Activated gamma-delta T cell treated with Interleukin-2 at 50 U/mL for 16 hours (primary cell): Measurements from ENCODE around the gene RNF114.
"Not testable (repeated sequence)": the region's sequence is repeated elsewhere in the genome, so short reads cannot be mapped to it uniquely, and the experiment has no call there.

ENCODE experiments used
- DNase-seq: peaks from one replicate; pipeline ENCODE4 v3.0.0-alpha.2; 2020

RNF114 gene

GRCh38 chr20:49987015-49987867 lies 51.0 kb downstream of the RNF114 start:
- no peak for DNase-seq

- no peak for DNase-seq
Observed at GRCh38 chr20:49987868-49988690, 51.9 kb downstream of the RNF114 start.

- DNase-seq: no peak
Observed at GRCh38 chr20:49989234-49990065, 53.3 kb downstream of the RNF114 start.

DNA sequence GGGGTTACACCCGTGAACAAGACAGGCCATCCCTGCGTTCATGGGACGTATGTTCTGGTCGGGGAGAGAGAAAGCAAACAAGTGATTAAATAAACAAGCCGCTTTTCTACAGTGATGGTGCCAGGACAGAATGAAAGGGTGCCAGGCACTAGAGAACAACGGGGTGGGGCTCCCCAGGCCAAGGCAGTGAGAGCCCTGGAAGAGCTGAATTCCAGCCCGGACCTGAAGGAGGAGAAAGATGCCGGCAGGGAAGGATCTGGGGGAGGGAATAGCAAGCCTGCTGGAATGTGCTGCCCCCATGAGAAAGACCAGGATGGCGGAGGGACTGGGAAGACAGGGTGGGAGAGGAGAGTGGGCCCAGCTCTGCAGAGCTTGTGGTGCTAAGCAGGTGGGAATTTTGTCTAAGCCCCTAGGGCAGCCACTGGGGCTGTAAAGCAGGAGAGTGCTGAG lies 54.1 kb downstream of the RNF114 start:
- DNase-seq: no peak

DNA sequence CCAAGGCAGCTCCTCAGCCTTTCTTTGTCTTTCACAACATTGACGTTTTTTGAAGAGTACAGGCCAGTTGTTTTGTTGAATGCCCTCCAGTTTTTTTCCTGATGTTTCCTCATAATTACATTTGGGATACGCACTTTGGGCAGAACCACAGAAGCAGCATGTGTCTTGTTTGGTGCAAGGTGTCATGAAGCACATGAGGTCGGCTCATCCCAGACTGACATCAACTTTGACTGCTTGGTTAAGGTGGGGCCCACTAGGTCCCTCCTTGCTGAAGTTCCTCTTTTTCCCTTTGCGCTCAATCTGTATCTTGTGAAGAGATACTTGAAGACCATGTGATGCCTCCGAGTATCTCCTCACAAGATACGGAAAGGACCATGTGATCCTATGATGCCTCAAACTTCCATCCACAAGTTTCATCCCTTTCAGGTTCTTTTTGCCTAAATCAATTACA lies 57.1 kb downstream of the RNF114 start:
- no peak for DNase-seq

GRCh38 chr20:49995586-49995985 lies 59.4 kb downstream of the RNF114 start:
- DNase-seq: no peak

DNA sequence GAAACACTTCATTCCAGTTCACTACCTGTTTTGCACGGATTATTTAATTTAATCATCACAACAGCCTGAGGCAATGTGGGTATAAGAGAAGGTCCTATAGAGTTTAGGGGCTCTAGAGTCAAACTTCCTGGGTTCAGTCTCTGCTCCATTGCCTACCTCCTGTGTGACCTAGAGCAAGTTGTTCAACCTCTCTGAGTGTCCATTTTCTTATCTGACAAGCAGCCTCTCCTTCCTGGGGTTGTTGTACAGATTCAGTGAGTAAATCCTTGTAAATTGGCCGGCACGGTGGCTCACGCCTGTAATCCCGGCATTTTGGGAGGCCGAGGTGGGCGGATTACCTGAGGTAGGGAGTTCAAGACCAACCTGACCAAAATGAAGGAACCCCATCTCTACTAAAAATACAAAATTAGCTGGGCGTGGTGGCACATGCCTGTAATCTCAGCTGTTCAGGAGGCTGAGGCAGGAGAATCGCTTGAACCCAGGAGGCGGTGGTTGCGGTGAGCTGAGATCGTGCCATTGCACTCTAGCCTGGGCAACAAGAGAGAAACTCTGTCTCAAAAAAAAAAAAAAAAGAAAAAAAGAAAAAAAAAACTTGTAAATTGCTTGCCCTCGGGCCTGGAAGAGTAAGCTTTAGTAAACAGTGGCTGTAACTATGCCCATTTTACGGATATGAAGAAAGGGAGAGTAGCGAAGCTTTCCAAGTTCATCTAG lies 62.4 kb downstream of the RNF114 start:
- DNase-seq: not testable (repeated sequence)

DNA sequence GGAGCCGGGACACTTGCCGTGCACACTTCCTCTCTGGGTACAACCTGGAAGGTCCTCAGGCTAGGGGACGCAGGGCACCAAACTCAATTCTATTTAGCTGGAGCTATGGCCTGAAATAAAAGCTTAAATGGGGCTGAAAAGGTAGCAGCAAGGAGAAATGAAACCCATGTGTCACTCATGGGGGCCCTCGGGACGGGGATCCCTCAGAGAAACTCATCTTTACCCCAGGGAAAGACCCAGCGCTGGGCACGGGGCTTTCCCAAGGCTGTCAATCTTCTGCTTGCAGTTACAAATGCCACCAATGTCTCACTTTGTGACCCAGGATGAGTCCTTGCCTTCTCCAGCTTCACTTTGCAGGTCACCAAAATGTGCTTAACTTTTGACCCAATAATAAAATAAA lies 63.1 kb downstream of the RNF114 start:
- DNase-seq: no peak

DNA sequence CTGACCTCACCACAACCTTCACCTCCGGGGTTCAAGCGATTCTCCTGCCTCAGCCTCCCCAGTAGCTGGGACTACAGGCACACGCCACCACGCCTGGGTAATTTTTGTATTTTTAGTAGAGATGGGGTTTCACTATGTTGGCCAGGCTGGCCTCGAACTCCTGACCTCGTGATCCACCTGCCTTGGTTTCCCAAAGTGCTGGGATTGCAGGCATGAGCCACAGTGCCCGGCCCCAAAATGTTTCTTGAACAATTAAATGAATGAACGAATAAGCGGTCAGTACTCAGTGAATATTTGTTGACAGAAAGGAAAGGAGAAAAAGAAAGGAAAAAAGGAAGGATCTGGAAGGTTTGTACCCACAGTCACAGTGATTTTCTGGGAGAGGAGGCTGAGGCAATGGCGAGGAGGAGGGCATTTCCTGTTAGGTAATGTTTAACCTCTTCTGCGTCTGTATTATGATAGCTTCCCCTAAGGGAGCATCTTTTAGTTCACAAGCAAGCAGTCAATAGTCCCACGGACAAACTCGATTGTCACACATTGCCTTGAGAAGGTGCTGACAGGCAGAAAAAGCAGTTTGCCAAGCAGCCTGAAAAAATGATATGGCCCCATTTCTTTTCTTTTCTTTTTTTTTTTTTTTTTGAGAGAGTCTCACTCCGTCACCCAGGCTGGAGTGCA lies 64.5 kb downstream of the RNF114 start:
- DNase-seq: not testable (repeated sequence)

DNA sequence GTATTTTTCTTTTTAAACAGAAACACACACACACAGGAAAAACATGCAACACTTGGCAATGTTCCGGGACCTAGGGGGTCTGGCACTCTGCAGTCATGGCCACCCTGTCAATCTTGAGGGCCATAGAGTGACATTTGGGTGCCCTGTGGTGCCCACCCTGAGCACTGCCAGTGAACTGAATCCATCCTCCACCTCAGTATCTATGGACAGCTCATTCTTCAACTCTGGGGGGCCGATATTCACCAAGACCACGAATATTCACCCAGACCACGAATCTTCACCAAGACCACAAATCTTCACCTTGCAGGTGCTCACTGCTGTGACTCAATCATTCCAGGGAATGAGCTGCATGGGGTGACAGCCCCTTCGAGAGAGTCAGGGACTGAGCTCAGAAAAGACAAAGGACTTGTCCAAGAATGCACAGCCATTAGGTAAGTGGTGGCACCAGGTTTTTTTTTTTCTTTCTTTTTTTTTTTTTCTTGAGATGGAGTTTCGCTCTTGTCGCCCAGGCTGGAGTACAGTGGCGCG lies 65.7 kb downstream of the RNF114 start:
- no peak for DNase-seq

- no peak for DNase-seq
Observed at GRCh38 chr20:50003253-50003656, 67.1 kb downstream of the RNF114 start.
